GM21825 (cell line): ENCODE data around the gene VIPR2.
"Not testable (repeated sequence)": the region's sequence is repeated elsewhere in the genome, so short reads cannot be mapped to it uniquely, and the experiment has no call there.

Experiments
- ATAC-seq: cut with Tn5 transposase; IDR thresholded peaks from one replicate; pipeline ENCODE4 v1.9.1; 2021; ENCODE audit warnings: mild to moderate bottlenecking, moderate library complexity; ENCODE audit not compliant: unreplicated experiment

The VIPR2 gene, protein sequence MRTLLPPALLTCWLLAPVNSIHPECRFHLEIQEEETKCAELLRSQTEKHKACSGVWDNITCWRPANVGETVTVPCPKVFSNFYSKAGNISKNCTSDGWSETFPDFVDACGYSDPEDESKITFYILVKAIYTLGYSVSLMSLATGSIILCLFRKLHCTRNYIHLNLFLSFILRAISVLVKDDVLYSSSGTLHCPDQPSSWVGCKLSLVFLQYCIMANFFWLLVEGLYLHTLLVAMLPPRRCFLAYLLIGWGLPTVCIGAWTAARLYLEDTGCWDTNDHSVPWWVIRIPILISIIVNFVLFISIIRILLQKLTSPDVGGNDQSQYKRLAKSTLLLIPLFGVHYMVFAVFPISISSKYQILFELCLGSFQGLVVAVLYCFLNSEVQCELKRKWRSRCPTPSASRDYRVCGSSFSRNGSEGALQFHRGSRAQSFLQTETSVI

GRCh38 chr7:159144758-159145489 is at the start of gene VIPR2:
Gene VIPR2 (minus strand): TSS chr7:159144867. CDS start chr7:159144771, 96 bp downstream.
- no peak for ATAC-seq

DNA sequence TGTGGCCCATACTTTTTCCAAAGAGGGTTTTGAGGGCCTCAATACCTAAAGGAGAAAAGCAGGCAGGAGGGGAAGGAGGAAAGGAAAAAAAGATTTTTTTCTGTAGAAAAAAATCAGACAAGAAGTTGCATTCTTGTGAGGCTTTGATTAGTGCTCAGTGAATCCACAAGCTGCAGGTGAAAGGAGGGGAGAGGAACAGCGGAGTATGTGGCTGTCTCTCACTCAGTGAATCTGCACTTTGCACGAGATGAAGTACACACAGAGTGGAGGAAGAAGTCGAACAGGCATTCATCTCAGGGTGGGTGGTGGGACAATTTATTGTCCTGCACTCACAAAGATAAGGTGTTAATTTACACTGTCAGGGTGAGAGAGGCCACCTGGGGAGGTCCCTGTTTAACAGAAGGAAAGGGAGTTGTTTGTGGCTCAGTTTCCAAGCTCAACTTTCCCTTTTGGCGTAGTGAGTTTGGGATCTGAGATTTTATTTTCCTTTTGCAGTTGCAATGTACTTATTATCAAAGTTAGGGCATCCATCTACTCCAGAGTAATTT is 49.0 kb upstream of the VIPR2 start:
- ATAC-seq: no peak

- no peak for ATAC-seq
These were observed 48.2 kb upstream of the VIPR2 start for GRCh38 chr7:159192725-159193453.

- ATAC-seq: no peak
These were observed 47.3 kb upstream of the VIPR2 start for GRCh38 chr7:159192013-159192412.

- ATAC-seq: no peak
These were observed 46.6 kb upstream of the VIPR2 start for GRCh38 chr7:159191236-159191635.

- no peak for ATAC-seq
These were observed 43.3 kb upstream of the VIPR2 start for GRCh38 chr7:159188011-159188410.

DNA sequence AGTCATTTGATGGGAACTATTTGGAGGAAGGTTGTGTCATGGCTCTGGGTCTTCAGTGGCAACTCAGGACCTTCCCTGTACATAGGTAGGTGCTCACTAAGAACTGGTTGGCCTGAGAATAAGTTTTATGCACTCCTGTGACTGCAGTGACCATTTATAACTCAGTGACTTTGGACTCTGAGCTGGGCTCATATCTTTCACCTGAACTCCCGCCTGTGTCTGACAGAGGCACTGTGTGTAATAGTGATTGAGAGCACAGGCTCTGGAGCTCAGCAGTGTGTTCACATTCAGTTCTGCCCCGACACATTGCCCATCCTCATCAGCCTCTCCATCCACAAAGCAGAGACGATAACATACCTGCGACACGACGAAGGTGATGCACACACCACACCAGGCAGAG is 34.6 kb upstream of the VIPR2 start:
- no peak for ATAC-seq

GRCh38 chr7:159177284-159177953 is 32.8 kb upstream of the VIPR2 start:
- ATAC-seq: no peak

- ATAC-seq: no peak
These were observed 31.1 kb upstream of the VIPR2 start for GRCh38 chr7:159175792-159176191.

DNA sequence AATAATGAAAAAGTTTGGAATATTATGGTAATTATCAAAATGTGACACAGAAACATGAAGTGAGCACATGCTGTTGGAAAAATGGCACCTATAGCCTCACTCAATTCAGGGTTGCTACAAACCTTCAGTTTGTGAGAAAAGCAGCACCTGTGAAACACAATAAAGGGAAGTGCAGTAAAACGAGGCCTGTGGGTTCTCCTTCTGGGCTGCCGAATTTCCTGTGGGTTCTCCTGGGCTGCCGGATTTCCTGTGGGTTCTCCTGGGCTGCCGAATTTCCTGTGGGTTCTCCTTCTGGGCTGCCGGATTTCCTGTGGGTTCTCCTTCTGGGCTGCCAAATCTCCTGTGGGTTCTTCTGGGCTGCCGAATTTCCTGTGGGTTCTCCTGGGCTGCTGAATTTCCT is 30.4 kb upstream of the VIPR2 start:
- ATAC-seq: not testable (repeated sequence)

DNA sequence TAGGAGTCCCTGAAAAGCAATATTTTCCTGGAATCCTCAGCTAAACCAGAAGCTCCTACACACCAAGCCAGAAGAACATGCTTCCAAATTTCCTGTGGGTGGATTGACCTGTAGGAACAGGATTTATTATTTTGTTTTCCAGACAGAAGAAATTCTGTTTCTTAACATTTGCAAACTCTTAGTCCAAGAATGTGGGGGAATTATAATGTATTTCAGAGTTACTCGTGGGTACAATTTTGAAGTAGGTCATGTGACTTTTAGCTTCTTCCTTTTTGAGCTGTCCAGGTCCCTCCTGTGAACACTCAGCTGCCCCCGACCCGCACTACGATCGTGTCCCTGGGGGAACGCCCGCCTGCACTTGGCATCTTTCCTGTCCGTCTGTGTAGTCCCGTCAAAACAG is 27.7 kb upstream of the VIPR2 start:
- no peak for ATAC-seq

GRCh38 chr7:159169391-159169790 is 24.7 kb upstream of the VIPR2 start:
- ATAC-seq: no peak

- ATAC-seq: no peak
These were observed 22.5 kb upstream of the VIPR2 start for GRCh38 chr7:159167139-159167538.

DNA sequence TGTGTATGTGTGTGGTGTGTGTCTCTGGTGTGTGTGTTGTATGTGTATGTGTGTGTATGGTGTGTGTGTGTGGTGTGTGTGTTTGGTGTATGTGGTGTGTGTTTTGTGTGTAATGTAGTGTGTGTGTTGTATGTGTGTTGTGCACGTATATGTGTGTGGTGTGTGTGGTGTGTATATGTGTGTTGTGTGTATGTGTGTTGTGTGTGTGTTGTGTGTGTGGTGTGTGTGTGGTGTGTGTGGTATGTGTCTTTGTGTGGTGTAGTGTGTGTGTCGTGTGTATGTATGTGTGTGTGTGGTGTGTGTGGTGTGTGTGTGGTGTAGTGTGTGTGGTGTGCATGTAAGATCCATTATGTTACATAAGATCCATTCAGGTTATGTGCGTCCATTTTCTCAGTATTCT is 21.9 kb upstream of the VIPR2 start:
- no peak for ATAC-seq

DNA sequence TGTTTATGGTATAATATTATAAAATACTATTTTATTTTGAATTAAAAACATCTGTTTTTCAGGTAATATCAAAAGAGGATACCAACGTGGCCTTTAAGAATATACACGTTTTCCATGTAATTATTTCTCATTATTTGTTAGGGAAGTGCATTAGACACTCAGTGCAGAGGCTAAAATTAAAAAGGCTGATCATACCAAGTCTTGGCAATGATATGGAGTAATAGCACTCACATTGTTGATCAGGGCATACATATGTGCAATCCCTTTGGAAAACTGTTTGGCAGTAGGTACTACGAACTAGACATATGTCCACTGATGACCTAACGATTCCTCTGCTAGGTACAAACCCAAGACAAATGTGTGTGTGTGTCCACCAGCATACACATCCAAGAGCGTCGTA is 20.7 kb upstream of the VIPR2 start:
- no peak for ATAC-seq

- not testable (repeated sequence) for ATAC-seq
These were observed 19.1 kb upstream of the VIPR2 start for GRCh38 chr7:159163703-159164301.

- ATAC-seq: not testable (repeated sequence)
These were observed 17.5 kb upstream of the VIPR2 start for GRCh38 chr7:159162050-159162626.

DNA sequence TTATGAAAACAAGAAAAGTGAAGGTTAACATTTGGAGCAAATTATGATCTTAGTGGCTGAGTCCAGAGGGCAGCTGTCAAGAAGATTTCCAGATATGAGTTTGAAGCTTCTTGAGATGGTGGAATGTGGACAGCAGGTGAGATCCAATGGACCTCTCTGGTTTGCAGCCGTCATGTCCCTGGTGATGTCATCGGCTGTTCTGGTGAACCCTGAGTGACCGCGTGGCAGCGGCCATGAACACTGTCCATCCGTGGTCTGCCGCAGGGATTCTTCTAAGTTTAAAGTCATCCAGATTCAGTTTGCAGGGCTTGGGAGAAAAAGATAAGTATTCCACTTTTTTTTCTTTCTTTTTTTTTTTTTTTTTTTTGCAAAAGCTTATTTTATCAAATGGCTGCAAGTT is 15.8 kb upstream of the VIPR2 start:
- ATAC-seq: no peak

DNA sequence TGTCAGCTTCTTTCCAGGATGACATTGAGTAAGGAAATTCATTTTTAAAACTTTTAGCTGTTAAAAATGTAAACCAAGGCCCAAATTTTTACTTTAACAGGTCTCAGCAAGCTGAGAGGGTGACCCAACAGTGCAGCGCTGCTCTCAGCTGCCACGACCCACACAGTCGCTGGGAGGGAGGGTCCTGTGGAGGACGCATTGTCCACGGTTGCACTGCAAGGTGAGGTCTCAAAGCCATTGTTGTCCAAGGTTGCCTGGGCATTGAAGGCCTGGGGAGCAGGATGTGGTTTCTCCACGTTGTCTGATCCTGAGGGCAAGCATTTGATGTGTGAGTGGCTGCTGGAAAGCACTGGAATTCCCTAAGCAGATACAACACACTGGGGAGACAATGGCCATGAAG is 15.1 kb upstream of the VIPR2 start:
- ATAC-seq: no peak

DNA sequence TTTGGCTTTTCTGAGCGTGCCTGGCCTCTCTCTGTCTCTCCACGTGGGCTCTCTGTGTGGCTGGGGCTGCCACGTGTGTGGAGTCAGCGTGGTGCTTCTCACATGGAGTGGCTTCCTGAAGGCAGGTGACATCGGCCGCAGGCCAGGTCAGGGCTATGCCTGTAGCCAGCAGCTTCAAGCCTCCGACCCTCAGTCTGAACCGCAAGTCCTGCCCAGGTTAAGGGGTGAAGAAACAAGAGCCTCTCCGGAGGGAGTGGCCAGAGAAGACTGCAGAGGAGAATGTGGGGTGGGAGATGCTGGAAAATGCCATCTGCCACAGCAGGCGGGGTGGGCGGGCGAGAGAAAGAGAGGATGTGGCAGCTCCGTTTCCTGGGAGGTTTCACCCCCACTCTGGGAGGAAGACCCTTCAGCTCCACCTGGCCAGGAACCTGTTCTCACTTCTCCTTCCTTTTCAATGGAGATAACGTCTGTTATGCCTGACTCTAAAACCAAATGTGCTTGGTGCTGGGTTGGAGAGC is 14.3 kb upstream of the VIPR2 start:
- no peak for ATAC-seq
